HG03280 (cell line): ENCODE measurements around the gene PPP2CA.

Experiments used
- ATAC-seq: cut with Tn5 transposase; IDR thresholded peaks from one replicate; pipeline ENCODE4 v1.9.1; 2021; ENCODE audit warnings: mild to moderate bottlenecking, moderate library complexity; ENCODE audit not compliant: unreplicated experiment

Gene PPP2CA

DNA sequence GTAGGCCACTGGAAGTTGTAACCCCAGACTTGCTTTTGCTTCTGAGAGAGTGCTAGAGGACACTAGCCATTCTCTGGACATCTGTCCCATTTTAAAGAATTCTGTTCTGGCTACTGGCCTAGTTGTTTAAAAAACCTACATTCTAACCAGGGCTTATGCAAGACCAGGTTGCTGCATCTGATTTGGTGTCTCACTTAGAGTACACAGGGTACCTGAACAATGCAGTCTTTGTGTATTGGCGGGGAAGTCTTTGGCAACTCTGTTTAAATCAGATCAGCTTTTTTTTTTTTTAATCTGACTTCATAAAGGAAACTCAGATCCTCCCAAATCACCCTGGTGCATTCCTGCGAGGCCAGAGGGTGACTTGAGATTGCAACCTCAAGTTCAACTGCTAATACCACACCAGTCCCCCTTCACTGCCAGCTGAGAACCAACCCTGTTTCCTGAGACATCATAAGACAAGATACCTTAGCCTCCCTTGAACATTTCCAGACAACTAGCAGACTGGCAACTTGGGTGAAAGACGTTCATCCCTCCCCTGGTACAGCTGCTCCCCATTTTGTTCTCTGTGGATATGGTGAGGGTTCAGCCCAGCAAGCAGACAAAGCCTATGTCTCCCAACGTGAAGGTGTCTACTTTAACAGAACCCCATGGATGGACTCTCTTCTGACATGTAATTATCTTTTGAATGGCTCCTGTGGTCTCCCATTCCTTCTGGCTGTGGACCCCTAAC lies 76.1 kb downstream of the PPP2CA start:
- ATAC-seq = no peak

DNA sequence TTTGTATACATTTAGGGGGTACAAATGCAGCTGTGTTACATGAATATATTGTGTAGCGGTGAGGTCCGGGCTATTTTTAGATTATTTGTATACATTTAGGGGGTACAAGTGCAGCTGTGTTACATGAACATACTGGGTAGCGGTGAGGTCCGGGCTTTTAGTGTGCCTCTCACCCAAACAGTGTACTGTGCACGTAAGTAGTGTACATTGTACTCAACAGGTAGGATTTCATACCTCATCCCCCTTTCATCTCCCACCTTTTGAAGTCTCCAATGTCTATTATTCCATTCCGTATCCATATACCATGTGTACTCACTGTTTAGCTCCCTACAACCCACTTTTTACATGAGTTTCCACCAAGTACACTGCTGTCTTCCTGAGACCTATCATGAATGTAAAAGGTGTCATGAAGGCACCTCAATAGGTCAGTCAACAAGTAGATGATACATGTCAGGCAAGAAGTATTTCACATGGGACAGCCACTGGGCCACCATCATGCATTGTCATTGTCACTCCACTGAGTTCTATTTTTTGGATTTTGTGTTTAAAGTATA lies 76.8 kb downstream of the PPP2CA start:
- ATAC-seq = no peak

DNA sequence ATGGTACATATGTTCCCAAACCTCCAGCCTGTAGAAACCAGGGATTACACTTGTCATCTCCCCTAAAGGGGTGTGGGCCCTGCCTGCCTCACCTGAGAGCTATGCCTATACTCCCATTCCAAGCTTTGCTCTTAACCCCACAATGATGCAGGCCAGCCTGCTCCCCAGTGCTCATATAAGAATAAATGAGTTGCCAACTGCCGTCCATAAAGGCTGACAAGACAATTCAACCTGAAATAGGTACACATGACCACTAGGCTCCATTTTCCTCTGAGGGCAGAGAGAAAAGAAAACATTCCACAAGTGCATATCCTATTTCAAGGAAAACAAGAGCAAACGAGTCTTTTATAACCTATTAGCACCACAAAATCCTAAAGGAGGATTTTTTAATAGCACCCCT lies 77.6 kb downstream of the PPP2CA start:
- no peak for ATAC-seq

DNA sequence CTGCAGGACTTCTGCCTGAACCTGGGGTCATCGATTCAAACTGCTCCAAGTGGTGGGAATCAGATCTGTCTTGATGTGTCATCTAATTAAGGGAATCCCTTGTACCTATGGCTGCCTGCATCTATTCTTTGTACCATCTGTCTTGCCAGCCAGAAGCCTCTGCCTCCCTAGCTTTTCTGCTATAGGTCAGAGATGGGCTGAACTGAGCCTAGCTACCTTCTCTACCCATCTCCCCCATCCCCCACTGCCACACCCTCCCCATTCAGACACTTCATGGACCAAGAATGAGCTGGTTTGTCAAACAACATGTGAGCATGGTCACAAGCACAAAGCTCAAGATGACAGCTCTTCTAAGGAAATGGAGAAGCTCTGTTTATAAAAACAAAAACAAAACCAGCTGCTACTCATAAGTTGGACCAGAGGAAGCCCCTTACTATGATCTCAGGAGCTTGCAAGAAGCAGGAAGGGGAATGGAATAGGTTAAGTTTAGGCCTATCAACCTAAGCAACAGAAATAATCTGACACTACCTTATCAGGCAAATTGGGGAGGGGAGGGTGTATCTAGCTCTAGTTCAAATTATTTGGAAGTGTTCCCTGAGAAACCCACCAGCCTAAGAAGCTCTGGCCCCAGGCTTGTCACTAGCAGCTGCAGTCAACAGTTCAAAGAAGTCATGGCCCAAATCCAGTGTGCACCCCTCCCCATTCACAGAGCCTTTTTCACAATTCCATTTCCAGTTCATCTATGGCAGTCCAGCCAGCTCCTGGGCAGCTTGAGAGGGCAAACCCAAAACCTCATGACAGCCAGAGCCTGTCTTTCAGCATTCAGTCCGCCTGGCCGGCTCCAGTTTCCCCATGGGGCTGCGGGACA lies 79.0 kb downstream of the PPP2CA start:
- no peak for ATAC-seq

DNA sequence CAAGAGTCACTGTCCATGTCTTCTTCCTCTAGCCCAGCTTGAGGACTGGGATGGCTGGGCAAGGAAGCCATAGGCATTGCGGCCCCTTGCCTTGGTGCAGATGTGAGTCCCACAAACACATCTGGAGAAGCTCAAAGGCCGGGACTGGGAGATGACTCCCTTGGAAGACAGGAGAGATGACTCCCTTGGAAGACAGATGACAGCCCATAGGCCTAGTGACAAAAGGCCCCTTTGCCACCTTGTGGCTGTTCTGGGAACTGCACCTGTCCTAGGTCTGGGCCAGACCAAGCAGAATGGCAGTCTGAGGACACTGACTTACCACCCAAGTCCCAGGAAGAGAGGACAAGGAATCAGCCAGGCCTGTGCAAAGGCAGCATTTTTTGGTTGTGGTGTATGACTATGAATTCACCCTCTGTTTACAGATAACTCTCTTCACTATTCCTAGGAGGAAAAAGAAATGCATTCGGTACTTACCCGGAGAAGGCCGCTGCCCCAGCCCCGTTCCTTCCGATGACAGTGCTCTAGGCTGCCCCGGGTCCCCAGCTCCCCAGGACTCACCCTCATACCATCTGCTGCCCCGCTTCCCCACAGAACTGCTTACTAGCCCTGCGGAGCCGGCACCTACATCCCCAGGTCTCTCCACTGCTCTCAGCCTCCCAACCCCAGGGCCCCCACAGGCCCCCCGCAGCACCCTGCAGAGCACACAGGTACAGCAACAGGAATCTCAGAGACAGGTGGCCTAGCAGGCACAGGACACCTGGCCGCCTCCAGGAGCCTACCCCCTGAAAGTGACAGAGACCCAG lies 79.9 kb downstream of the PPP2CA start:
- ATAC-seq = peak; percentile 75

DNA sequence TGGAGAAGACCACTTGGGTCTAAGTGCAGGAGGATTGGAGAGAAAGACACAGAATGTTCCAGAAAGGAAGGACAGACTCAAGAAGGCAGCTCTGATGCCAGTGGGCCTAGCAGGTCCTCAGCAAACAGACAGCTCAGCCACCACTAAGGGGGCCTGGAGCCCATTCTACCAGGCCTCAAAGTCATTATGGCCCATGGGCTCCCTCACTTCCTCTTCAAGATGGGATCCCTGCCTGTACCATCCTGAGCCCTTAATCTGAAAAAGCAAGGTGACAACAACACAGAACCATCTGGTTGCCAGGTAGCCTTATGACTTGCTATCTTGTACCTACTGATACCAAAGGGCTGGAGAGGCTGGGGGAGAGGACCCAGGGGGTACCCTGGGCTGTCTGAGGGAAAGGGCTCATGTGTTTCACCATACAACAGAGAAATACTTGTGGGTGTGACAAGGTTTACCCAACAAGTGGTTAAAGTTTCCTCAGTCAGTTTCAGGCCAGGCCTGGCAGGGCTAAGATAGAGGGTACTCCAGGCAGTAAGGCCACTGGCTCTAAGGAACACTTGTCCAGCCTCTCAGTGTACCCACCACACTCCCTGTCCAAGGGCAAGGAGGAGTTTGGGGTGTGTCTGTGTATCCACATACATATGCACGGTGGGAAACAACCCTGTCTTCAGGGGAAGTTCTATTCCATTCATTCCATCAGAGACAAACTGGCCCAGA lies 80.7 kb downstream of the PPP2CA start:
- ATAC-seq = no peak
